SK-N-SH (cell line): ENCODE data around the gene MYOT. TPM values are rescaled to one million over a fixed set of nuclear protein-coding genes. Genes with fewer than 3 reads are reported as not detected.

ENCODE experiments used
- CTCF ChIA-PET: fragments of 300-600, 350-600 bp; formaldehyde crosslinking; extraction: SDS; loops from one replicate; lab custom pipeline; 2021; lab: Yijun Ruan, JAX
- POLR2A ChIA-PET: fragments of 350-600 bp; sonication (Branson Sonifier 250); formaldehyde crosslinking; extraction: SDS; loops from one replicate; lab custom pipeline; 2020; ENCODE audit warnings: antibody characterized with exemption, inconsistent platforms; lab: Yijun Ruan, JAX
- DNase-seq: peaks from one replicate; pipeline ENCODE4 v3.0.0; 2012
- H2AFZ ChIP-seq: fragments of 200-600 bp; sonication (generic); 2 replicates; pipeline ENCODE4 v1.8.1; 2016; ENCODE audit warnings: antibody characterized with exemption, mild to moderate bottlenecking, low read depth
- H3F3A ChIP-seq: fragments of 200-600 bp; sonication (generic); replicated peaks from 2 replicates; pipeline ENCODE3; 2016; ENCODE audit warnings: antibody characterized with exemption, mild to moderate bottlenecking; ENCODE audit not compliant: insufficient read depth
- H3K27ac ChIP-seq, 2 experiments: fragments of 200-500 bp in 1 of 2; fragments of 200-600 bp in 1 of 2; sonication (Bioruptor generic) in 1 of 2; sonication (generic), shearing (Covaris generic) in 1 of 2; 2 replicates each; pipeline versions ENCODE4 v1.5.1 to v1.6.1; 2014 to 2016; ENCODE audit warnings: low read depth in 2 of 2, inconsistent platforms in 1 of 2, low read length in 1 of 2, mild to moderate bottlenecking in 1 of 2, mixed read lengths in 1 of 2
- H3K27me3 ChIP-seq: fragments of 200-600 bp; sonication (generic), shearing (Covaris generic); 2 replicates; pipeline ENCODE4 v1.6.1; 2016; ENCODE audit warnings: mixed run types; ENCODE audit not compliant: insufficient read depth
- H3K36me3 ChIP-seq, 2 experiments: fragments of 200-500 bp in 1 of 2; fragments of 200-600 bp in 1 of 2; sonication (Bioruptor generic) in 1 of 2; sonication (generic) in 1 of 2; replicated peaks in 1 of 2; 2 replicates each; pipeline versions ENCODE3 to v1.5.1; 2014 to 2016; ENCODE audit warnings: low read length in 1 of 2, mild to moderate bottlenecking in 1 of 2; ENCODE audit not compliant: insufficient read depth in 2 of 2, control insufficient read depth in 1 of 2
- H3K4me1 ChIP-seq, 2 experiments: fragments of 200-500 bp in 1 of 2; fragments of 200-600 bp in 1 of 2; sonication (Bioruptor generic) in 1 of 2; sonication (generic), shearing (Covaris generic) in 1 of 2; 2 replicates each; pipeline versions ENCODE4 v1.5.1 to v1.6.1; 2014 to 2016; ENCODE audit warnings: low read depth in 1 of 2, low read length in 1 of 2, mixed run types in 1 of 2; ENCODE audit not compliant: insufficient read depth in 2 of 2, control insufficient read depth in 1 of 2
- H3K4me2 ChIP-seq: fragments of 200-600 bp; sonication (generic), shearing (Covaris generic); 2 replicates; pipeline ENCODE4 v1.6.1; 2017; ENCODE audit warnings: mixed run types
- H3K4me3 ChIP-seq, 2 experiments: fragments of 200-500 bp in 1 of 2; fragments of 200-600 bp in 1 of 2; sonication (Bioruptor generic) in 1 of 2; sonication (generic), shearing (Covaris generic) in 1 of 2; 2 replicates each; pipeline versions ENCODE4 v1.5.1 to v1.8.1; 2014 to 2016; ENCODE audit warnings: low read depth in 2 of 2, inconsistent platforms in 1 of 2, low read length in 1 of 2, mild to moderate bottlenecking in 1 of 2, mixed read lengths in 1 of 2, moderate library complexity in 1 of 2
- H3K79me2 ChIP-seq: fragments of 200-600 bp; sonication (generic); 2 replicates; pipeline ENCODE4 v1.8.1; 2017; ENCODE audit warnings: mild to moderate bottlenecking; ENCODE audit not compliant: insufficient read depth
- H3K9ac ChIP-seq: fragments of 200-600 bp; sonication (generic); 2 replicates; pipeline ENCODE4 v1.6.1; 2017; ENCODE audit warnings: mixed run types
- H3K9me2 ChIP-seq: fragments of 200-600 bp; sonication (generic); 2 replicates; pipeline ENCODE4 v1.6.1; 2017; ENCODE audit warnings: mixed run types
- H3K9me3 ChIP-seq: fragments of 200-600 bp; sonication (generic); 2 replicates; pipeline ENCODE4 v1.6.1; 2017; ENCODE audit warnings: mixed run types, mild to moderate bottlenecking, moderate library complexity
- H4K20me1 ChIP-seq: fragments of 200-600 bp; sonication (generic); 2 replicates; pipeline ENCODE4 v1.6.1; 2017; ENCODE audit warnings: mild to moderate bottlenecking, mixed run types; ENCODE audit not compliant: insufficient read depth
- CHD2 ChIP-seq: fragments of 150-350 bp; IDR thresholded peaks from 2 replicates; pipeline ENCODE4 v1.6.1; 2018; ENCODE audit warnings: low read length; ENCODE audit not compliant: partially characterized antibody
- ELF1 ChIP-seq: IDR thresholded peaks from 2 replicates; pipeline ENCODE4 v1.4.0; 2012
- EP300 ChIP-seq, 2 experiments: IDR thresholded peaks; 2 replicates each; pipeline versions ENCODE4 v1.4.0 to v1.6.1; 2012; ENCODE audit warnings: borderline replicate concordance in 1 of 2, low read depth in 1 of 2, low read length in 1 of 2
- FOSL2 ChIP-seq: IDR thresholded peaks from 2 replicates; pipeline ENCODE4 v1.4.0; 2012; ENCODE audit warnings: low read depth, mild to moderate bottlenecking, moderate library complexity, borderline replicate concordance
- FOXM1 ChIP-seq: IDR thresholded peaks from 2 replicates; pipeline ENCODE4 v1.4.0; 2012; ENCODE audit warnings: low read depth, mild to moderate bottlenecking
- JUND ChIP-seq: IDR thresholded peaks from 2 replicates; pipeline ENCODE4 v1.4.0; 2012
- MEF2A ChIP-seq: IDR thresholded peaks from 2 replicates; pipeline ENCODE4 v1.4.0; 2012; ENCODE audit warnings: low read depth, borderline replicate concordance
- MXI1 ChIP-seq: IDR thresholded peaks from 2 replicates; pipeline ENCODE4 v1.6.1; 2012; ENCODE audit warnings: mild to moderate bottlenecking, low read depth, low read length, improper control_type of control experiment
- NFIC ChIP-seq: IDR thresholded peaks from 2 replicates; pipeline ENCODE4 v1.4.0; 2012; ENCODE audit warnings: borderline replicate concordance
- POLR2AphosphoS5 ChIP-seq: IDR thresholded peaks from 2 replicates; pipeline ENCODE4 v1.6.1; 2012; ENCODE audit warnings: low read depth, low read length
- RAD21 ChIP-seq: IDR thresholded peaks from 2 replicates; pipeline ENCODE4 v1.6.1; 2012; ENCODE audit warnings: mild to moderate bottlenecking, low read length
- RCOR1 ChIP-seq: fragments of 150-350 bp; IDR thresholded peaks from 2 replicates; pipeline ENCODE4 v1.6.1; 2017; ENCODE audit warnings: antibody characterized with exemption, low read length
- RXRA ChIP-seq: IDR thresholded peaks from 2 replicates; pipeline ENCODE4 v1.4.0; 2012; ENCODE audit warnings: low read depth, mild to moderate bottlenecking, borderline replicate concordance
- TAF1 ChIP-seq: IDR thresholded peaks from 2 replicates; pipeline ENCODE4 v1.6.1; 2012; ENCODE audit warnings: low read depth, mild to moderate bottlenecking, low read length, moderate library complexity, borderline replicate concordance
- TCF12 ChIP-seq: IDR thresholded peaks from 2 replicates; pipeline ENCODE4 v1.4.0; 2012
- YY1 ChIP-seq: IDR thresholded peaks from 2 replicates; pipeline ENCODE4 v1.4.0; 2012; ENCODE audit warnings: low read depth, mild to moderate bottlenecking
- ZBTB33 ChIP-seq: IDR thresholded peaks from 2 replicates; pipeline ENCODE4 v1.4.0; 2012; ENCODE audit warnings: low read depth, borderline replicate concordance
- polyA plus RNA-seq, 3 experiments: library from polyadenylated mRNA; depleted of rRNA; stranded (reverse); fragments of >200 nt; gene quantifications; 2 replicates each; pipeline ENCODE4 v1.2.3, GENCODE V29; 2012
- TF ChIP-seq, protein P1 (sequence below): IDR thresholded peaks from 2 replicates; pipeline ENCODE4 v1.6.1; 2012; ENCODE audit warnings: mild to moderate bottlenecking, low read depth, low read length, moderate library complexity
- TF ChIP-seq, protein P2 (sequence below): IDR thresholded peaks from 2 replicates; pipeline ENCODE4; 2012
- TF ChIP-seq, protein P3 (sequence below): IDR thresholded peaks from 2 replicates; pipeline ENCODE4 v1.4.0; 2012; ENCODE audit warnings: low read depth
- TF ChIP-seq, protein P4 (sequence below): IDR thresholded peaks from 2 replicates; pipeline ENCODE4 v1.4.0; 2012; ENCODE audit warnings: low read depth, borderline replicate concordance

Gene MYOT
- polyA plus RNA-seq, 1 of the 3 experiments (the other 2 are of a cell fraction) = 0.02 TPM

DNA sequence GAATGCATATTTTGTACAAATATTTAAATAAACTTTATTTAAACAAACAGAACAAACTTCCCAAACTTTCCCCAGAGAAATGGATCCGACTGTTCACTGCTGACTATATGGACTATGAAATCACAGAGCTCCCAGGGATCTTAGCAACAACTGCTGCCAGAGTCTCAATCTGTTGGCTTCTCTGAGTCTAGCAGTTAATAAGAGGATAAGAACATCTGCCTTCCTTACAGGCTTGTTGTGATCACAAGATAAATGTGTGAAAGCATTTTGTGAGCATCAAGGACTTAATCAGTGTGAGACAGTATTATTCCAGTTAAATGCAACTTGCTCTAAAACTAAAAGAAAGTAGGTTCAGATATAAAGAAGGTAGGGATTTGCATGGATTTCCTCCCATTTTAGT is 31.4 kb upstream of the MYOT start (continued):
- TF ChIP-seq, protein P1, sequence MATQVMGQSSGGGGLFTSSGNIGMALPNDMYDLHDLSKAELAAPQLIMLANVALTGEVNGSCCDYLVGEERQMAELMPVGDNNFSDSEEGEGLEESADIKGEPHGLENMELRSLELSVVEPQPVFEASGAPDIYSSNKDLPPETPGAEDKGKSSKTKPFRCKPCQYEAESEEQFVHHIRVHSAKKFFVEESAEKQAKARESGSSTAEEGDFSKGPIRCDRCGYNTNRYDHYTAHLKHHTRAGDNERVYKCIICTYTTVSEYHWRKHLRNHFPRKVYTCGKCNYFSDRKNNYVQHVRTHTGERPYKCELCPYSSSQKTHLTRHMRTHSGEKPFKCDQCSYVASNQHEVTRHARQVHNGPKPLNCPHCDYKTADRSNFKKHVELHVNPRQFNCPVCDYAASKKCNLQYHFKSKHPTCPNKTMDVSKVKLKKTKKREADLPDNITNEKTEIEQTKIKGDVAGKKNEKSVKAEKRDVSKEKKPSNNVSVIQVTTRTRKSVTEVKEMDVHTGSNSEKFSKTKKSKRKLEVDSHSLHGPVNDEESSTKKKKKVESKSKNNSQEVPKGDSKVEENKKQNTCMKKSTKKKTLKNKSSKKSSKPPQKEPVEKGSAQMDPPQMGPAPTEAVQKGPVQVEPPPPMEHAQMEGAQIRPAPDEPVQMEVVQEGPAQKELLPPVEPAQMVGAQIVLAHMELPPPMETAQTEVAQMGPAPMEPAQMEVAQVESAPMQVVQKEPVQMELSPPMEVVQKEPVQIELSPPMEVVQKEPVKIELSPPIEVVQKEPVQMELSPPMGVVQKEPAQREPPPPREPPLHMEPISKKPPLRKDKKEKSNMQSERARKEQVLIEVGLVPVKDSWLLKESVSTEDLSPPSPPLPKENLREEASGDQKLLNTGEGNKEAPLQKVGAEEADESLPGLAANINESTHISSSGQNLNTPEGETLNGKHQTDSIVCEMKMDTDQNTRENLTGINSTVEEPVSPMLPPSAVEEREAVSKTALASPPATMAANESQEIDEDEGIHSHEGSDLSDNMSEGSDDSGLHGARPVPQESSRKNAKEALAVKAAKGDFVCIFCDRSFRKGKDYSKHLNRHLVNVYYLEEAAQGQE = no peak
- no peak for TF ChIP-seq RXRA
- TF ChIP-seq RCOR1 = no peak
- no peak for TF ChIP-seq EP300 (IDR thresholded peaks at IDR 0.05; ENCODE audit: borderline replicate concordance in 1 of 2, low read depth in 1 of 2, low read length in 1 of 2)

- H3K79me2 ChIP-seq = no peaks in the 10 kb centered on the region
- peak overlapping the region; percentile 68 to 82; a peak in 3 of 4 replicates for H3K27ac ChIP-seq
- ChIA-PET POLR2A (no interaction called here), CTCF (interaction anchor here (1.0 to 3.0 kb wide), 3 partner anchors 11 to 86 kb away, joined by 3 to 13 read pairs (median 5); no protein-coding TSS in a partner anchor)
- H3K27me3 ChIP-seq = no peaks in the 10 kb centered on the region
- no peaks in the 10 kb centered on the region for H3K9me3 ChIP-seq
- no peak overlapping the region for H3K4me3 ChIP-seq
- H3K4me2 ChIP-seq = peak overlapping the region; percentile 37; the same call in 1 of the 2 replicates
- no peaks in the 10 kb centered on the region for H3K9me2 ChIP-seq
- peaks cover 14% of the 10 kb centered on the region for H3F3A ChIP-seq
- H4K20me1 ChIP-seq = no peaks in the 10 kb centered on the region
- H3K4me1 ChIP-seq = peaks cover 3 to 32% of the 10 kb centered on the region in 2 experiments; a peak in 3 of 4 replicates
- no peak overlapping the region; the same call in 1 of the 2 replicates for H3K9ac ChIP-seq
- no peak overlapping the region for H2AFZ ChIP-seq
- H3K36me3 ChIP-seq = no peaks in the 10 kb centered on the region
- no peak for DNase-seq
- TF ChIP-seq, protein P2, sequence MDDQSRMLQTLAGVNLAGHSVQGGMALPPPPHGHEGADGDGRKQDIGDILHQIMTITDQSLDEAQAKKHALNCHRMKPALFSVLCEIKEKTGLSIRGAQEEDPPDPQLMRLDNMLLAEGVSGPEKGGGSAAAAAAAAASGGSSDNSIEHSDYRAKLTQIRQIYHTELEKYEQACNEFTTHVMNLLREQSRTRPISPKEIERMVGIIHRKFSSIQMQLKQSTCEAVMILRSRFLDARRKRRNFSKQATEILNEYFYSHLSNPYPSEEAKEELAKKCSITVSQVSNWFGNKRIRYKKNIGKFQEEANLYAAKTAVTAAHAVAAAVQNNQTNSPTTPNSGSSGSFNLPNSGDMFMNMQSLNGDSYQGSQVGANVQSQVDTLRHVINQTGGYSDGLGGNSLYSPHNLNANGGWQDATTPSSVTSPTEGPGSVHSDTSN = peak; percentile 81
- TF ChIP-seq POLR2AphosphoS5 = peak; percentile 24; the same call in 1 of the 2 replicates
- TF ChIP-seq MXI1 = no peak
- TF ChIP-seq ZBTB33 = no peak
- TF ChIP-seq, protein P3, sequence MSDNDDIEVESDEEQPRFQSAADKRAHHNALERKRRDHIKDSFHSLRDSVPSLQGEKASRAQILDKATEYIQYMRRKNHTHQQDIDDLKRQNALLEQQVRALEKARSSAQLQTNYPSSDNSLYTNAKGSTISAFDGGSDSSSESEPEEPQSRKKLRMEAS = no peak
- no peak for TF ChIP-seq CHD2
- peak; percentile 79 for TF ChIP-seq MEF2A
- no peak for TF ChIP-seq FOXM1
- TF ChIP-seq, protein P4, sequence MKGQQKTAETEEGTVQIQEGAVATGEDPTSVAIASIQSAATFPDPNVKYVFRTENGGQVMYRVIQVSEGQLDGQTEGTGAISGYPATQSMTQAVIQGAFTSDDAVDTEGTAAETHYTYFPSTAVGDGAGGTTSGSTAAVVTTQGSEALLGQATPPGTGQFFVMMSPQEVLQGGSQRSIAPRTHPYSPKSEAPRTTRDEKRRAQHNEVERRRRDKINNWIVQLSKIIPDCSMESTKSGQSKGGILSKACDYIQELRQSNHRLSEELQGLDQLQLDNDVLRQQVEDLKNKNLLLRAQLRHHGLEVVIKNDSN = no peak
- TF ChIP-seq ELF1 = no peak
- no peak for TF ChIP-seq RCOR1
- TF ChIP-seq RAD21 = no peak
- no peak for TF ChIP-seq TAF1
- TF ChIP-seq NFIC = peak; percentile 27; the same call in 1 of the 2 replicates
- TF ChIP-seq YY1 = no peak
- TF ChIP-seq RXRA = no peak
- TF ChIP-seq TCF12 = peak; percentile 71
- TF ChIP-seq, protein P1 = no peak
- no peak for TF ChIP-seq FOSL2
- peak; percentile 28 for TF ChIP-seq JUND
Observed at GRCh38 chr5:137836997-137837396, 30.7 kb upstream of the MYOT start.
